RPMI8226 (cell line): ENCODE measurements around the gene KEAP1.
"Not testable (repeated sequence)": the region's sequence is repeated elsewhere in the genome, so short reads cannot be mapped to it uniquely, and the experiment has no call there.

Experiments used
- DNase-seq: peaks from one replicate; pipeline ENCODE4 v3.0.0-alpha.2; 2015

Gene KEAP1

DNA sequence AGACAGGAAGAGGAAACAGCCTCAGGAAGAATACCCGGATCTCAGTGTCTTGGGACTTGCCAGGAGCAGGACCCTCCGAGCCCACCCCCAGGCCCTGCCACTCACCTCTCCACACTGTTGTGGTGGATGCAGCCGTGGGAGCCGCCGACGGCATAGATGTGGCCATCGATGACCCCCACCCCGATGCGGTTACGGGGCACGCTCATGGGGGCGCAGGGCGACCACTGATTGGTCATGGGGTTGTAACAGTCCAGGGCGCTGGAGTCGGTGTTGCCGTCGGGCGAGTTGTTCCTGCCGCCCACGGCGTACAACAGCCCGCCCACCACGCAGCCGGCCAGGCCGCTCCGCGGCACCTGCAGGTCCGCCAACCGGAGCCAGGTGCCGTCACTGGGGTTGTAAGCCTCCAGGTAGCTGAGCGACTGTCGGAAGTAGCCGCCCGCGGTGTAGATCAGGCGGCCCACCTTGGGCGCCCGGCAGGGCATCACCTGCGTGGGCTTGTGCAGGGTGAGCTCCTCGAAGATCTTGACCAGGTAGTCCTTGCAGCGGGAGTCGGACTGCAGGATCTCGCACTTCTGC lies 11.6 kb downstream of the KEAP1 start:
- no peak for DNase-seq

GRCh38 chr19:10486551-10486950 lies 16.6 kb downstream of the KEAP1 start:
- DNase-seq: no peak

- DNase-seq: no peak
These were observed 24.2 kb downstream of the KEAP1 start for GRCh38 chr19:10478903-10479384.

DNA sequence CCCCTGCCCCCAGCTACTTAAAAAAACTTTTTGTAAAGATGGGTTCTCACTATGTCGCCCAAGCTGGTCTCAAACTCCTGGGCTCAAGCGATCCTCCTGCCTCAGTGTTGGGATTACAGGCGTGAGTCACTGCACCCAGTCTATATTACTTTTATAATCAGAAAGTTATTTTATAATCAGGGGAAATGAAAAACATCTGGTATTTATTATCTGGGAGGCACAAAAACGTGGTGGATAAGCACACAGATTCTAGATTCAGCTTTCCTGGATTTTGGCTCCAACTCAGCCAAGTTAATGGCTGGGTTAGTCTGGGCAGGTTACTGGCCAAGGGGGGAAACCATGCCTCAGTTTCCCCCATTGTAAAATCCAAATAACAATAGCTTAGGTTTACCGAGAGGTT lies 24.7 kb downstream of the KEAP1 start:
- no peak for DNase-seq

DNA sequence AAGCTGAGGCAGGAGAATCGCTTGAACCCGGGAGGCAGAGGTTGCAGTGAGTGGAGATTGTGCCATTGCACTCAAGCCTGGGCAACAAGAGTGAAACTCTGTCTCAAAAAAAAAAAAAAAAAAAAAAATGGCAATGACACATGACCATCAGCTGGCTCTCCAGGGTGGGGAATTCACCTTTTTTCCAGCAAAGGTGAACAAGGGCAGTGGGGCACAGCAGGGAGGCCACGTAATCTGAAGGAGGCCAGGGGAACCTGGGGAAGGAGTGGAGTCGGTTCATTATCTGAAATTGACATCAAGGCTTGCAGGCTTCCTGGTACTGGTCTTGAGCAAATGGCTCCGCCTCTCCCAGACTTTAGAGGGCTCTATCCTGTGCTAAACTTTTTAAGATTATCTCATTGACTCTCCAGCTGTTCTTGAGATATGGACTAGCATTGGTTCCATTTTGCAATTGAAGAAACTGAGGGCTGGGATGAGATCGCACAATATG lies 28.1 kb downstream of the KEAP1 start:
- DNase-seq: no peak

DNA sequence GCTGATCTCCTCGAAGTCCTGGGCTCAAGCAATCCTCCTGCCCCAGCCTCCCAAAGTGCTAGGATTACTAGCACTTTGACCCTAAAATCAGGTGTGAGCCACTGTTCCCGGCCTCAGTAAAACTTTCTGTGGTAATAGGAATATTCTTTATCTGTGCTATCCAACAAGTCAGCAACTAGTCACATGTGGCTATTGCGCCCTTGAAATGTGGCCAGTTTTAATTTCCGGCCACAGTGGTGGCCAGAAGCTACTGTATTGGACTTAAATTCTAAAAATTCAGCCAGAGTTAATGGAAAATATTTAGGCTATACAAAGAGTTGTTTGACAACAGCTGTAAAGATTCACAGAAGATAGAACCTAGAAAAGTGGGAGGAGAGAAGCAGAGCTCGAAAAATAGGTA lies 30.0 kb downstream of the KEAP1 start:
- DNase-seq: no peak

DNA sequence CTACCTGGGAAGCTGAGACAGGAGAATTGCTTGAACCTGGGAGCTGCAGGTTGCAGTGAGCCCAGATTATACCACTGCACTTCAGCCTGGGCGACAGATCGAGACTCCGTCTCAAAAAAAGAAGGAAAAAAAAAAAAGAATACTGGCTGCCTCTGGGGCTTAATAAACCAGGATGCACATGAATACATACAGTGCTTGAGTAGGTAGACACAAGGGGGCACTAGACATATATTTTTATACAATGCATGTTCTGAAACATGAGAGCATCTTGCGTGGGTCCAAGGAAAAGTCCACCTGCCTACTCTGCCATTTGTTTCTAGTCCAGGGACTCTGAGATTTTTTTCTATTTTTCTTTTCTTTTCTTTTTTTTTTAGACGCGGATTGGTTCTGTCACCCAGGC lies 31.2 kb downstream of the KEAP1 start:
- peak; percentile 40 for DNase-seq

DNA sequence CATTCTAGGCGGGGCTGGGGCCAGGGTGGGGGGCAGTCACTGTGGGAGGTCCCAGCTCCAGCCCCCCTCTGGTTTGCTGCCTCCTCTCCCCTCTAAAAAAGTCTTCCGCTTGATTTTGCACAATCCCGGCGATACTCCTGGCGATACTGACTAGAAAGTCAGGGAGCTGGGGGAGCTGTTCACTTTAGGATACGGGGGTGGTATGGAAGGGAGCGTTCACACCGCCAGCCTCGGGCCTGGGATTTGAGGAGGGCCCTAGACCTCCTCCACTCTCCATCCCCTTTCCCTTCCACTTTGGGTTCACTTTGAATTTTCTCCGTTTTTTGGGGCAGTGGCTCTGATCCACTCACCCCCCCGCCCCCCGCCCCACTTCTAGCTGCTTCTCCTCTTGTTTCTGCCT lies 35.0 kb downstream of the KEAP1 start:
- no peak for DNase-seq

GRCh38 chr19:10467104-10467706 lies 36.0 kb downstream of the KEAP1 start:
- DNase-seq: no peak

- DNase-seq: no peak
These were observed 38.7 kb downstream of the KEAP1 start for GRCh38 chr19:10464456-10464855.

- no peak for DNase-seq
These were observed 40.6 kb downstream of the KEAP1 start for GRCh38 chr19:10462557-10462956.

DNA sequence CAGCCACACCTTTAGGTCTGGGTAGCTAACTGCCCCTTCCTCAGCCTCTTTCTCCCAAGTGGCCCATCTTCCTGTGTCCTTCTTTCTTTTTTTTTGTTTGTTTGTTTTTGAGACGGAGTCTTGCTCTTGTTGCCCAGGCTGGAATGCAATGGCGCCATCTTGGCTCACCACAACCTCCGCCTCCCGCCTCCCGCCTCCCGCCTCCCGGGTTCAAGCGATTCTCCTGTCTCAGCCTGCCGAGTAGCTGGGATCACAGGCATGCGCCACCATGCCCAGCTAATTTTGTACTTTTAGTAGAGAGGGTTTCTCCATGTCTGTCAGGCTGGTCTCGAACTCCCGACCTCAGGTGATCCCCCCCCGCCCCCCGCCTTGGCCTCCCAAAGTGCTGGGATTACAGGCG lies 41.1 kb downstream of the KEAP1 start:
- not testable (repeated sequence) for DNase-seq

GRCh38 chr19:10461047-10461949 lies 41.9 kb downstream of the KEAP1 start:
- DNase-seq: peak; percentile 78

- DNase-seq: no peak
These were observed 42.5 kb downstream of the KEAP1 start for GRCh38 chr19:10460714-10461046.

GRCh38 chr19:10458733-10459132 lies 44.4 kb downstream of the KEAP1 start:
- DNase-seq: not testable (repeated sequence)

DNA sequence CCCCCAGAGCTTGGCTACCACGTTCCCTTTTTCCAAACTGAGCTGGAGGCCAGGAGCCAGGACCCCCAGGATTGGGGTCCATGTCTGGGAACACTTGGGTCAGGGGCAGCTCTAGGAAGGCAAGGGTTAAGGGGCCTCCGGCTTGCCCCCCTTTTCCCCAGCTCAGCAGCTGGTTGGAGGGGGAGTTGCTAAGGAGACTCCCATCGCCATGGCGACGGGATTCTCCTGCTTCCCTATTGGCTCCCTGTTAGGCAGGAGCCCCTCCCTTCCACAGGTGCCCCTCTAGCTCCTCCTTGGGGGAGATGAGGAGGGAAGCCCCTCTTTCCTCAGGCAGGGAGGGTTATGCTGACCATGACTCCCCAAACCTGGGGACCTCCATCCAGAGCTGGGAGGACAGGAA lies 48.9 kb downstream of the KEAP1 start:
- DNase-seq: no peak

- no peak for DNase-seq
These were observed 49.3 kb downstream of the KEAP1 start for GRCh38 chr19:10453852-10454251.

DNA sequence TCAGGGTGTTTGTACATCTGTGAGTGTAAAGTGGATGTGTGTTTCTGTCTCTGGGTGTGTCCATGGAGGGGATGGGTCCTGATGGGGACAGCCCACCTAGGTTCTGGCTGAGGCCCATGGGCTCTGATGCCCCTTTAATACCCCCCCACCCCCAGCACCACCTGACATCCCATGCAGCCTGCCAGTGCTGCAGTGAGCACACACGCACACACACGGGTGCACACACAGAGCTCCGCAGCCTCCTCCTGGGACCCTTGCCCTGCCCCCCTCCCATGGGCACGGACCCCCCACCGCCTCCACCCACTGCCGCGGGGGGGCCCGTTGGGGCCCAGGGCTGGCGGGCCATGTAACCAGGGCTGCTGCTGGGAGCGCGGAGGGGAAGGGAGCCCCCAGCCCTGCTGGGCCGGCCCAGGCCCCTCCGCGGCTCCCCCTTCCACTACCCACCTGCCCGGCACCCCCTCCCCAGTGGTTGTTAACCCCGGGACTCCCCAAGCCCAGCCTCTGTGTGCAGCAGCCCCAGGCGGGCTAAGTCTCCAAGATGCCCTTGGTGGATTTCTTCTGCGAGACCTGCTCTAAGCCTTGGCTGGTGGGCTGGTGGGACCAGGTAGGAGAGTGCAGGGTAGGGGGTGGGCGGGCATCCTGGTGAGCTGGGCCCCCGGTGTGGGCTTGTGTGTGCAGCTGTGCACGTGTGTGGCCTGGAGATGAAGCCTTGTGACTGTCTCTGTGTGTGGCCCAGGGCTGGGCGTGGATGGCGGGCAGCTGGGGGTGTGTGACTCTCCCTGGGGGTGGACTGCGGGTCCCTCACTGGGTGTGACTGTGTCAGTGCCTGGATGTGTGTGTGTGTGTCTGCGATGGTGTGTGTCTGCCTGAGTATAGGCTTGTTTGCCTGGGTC lies 50.2 kb downstream of the KEAP1 start:
- DNase-seq: no peak

GRCh38 chr19:10450853-10451609 lies 52.1 kb downstream of the KEAP1 start:
- DNase-seq: peak; percentile 8

DNA sequence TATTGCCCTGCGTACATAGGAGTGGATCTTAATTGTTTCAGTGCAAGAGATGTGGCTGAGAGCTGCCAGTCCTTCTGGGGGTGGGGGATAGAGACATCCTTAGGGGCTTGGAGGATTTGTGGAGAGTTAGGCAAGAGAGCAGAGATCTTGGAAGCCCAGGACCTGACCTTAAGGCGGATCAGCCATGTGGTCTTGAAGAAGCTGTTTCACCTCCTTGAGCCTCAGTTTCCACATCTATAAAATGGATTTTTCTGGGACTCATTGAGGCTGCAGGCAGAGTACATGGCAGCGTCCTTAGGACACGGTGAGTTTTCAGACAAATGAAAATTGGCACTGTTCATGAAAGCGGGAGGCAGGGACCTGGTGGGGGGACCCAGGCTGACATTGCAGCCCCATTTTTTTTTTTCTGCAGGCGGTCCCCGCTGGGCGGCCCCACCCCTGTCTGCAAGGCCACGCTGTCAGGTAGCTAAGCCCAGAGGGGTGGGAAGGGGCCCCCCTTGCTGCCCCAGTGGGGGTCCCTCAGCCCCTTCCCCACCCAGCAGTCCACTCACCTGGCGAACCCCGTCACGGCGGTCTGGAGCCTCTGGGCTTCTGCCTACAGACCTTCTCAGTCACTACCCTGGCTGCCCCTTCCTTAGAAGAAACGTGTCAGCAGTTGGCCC lies 52.8 kb downstream of the KEAP1 start:
- DNase-seq: no peak

GRCh38 chr19:10449037-10449436 lies 54.1 kb downstream of the KEAP1 start:
- DNase-seq: no peak

DNA sequence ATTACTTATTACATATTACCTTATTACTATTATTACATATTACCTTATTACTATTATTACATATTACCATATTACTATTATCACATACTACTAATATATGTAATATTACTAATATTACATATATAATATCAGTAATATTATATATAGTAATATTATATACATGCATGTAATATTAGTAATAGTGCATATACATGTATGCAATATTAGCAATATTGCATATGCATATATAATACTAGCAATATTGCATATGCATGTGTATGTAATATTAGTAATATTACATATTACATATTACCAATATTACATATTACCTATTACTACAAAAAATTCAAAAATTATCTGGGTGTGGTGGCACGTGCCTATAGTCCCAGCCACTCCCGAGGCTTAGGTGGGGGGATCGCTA lies 60.5 kb downstream of the KEAP1 start:
- no peak for DNase-seq
